DMS53 treated with DMSO at 0.1 percent for 48 hours (cell line): Measurements from ENCODE around the gene LRMDA.

Experiments used
- DNase-seq: peaks from one replicate; lab custom pipeline; 2025; ENCODE audit not compliant: unreplicated experiment; lab: John Stamatoyannopoulos, UW

LRMDA gene

DNA sequence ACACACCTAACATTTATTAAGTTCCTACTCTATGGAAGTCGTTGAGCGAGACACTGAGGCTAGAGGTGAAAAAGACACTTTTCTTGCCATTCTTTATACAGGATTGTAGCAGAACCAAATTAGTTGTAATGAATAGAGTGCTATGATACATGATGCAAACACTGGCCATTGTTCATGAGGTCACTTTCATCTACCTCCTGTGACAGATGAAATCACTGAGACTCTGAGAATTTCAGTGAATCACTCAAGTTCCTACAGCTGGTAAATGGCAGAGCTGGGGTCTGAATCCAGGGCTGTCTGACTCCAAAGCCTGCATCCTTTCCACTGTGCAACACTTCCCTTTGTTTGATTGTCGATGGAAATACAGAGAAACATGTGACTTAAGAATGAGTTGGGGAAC lies 657.6 kb downstream of the LRMDA start:
- no peak for DNase-seq

DNA sequence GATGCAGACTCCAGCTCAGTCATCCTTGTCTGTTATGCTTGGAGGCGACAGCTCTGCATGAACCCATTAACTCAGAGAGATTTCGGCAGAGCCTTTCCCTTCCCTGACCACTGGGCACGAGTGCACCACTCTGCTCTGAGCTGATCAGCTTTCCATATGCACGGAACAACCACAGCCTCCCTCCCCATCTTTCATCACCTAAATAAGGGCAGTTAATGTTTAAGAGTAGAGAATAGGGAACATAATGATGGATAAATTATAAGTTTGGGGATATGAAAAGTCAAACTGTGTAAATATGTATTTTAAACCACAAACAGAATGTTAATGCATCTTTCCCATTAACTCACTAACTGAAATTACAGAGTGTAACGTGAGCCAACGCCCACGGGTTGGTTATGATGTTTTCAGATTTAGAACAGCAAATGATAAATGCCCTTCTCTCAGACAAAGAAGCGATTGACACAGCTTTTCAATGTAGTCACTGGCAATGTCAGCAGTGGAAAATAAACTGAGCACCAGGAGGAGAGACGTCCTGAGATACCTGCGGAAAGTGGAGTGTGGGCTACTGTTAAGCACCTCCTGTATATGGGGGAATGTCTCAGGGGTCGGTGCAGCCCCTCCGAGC lies 658.2 kb downstream of the LRMDA start:
- DNase-seq, result no peak

DNA sequence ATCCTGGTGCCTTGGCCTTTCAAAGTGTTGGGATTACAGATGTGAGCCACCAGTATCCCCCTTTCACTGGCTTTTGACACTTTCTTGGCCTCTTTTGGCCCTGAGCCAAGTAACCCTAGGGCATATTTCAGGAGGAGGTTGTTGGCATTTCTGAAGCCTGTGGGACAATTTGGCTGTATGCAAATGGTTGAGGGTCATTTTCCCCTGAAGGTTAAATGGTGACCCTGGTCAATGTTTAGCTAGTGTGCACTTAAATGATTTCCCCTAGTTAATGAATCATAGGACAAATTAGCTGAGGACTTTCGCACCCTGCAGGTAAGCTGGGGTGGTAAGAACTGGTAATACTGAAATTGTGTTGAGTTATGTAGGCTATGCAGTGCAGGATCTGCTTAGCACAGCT lies 660.5 kb downstream of the LRMDA start:
- DNase-seq, result no peak

DNA sequence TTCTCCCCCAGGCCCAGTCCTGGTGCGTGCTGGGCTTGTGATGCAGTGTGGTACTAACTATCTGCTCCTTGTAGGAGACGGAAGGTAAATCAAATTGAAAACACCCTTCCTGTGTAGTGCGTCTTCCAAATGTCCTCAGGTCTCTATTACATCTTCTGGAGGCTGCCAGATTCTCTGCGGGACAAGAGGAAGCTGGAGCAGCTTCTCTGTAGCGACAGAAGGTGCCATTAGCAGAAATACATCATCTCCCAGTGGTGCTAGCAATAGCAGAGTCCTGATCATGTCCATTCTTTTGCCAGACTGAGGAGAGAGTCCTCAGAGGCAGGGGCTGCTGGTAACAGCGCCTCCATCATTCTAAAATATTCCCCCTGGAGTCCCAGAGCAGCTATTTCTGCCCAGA lies 675.2 kb downstream of the LRMDA start:
- DNase-seq, result no peak

DNA sequence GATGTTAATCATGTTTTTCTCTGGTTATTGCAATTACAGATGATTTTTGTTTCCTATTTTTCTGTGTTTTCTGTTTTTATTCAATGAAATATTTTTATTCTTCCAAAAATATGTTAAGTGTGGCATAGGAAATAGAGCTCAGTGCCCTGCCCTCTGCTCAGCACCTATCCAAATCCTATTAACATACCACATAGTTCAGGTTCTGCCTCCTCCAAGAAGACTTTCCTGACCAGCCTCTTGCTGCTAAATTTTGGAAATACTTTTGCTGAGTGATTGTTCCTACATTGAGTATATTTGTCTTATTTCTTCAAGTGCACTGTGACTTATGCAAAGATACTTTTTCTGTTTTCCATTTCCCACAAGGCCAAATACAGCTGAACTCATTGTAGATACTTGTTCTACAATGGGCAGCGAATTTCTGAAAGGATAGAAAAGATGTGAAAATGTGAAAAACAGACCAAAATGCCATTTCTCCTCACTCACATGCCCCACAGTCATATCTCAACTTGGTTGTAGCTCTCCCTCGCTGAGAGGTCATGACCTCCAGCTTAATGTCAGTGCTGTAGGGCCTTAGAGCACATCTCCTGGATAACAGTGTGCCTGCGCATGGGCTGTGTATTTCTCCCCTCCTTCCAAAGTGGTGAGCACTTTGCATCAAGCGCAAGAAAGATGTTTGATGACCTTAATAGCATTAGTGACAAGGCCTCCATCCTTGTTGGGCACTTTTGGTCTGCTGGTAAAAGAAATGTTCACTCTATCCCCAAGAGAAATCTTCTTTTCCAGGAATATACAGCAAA lies 677.3 kb downstream of the LRMDA start:
- DNase-seq, result no peak

DNA sequence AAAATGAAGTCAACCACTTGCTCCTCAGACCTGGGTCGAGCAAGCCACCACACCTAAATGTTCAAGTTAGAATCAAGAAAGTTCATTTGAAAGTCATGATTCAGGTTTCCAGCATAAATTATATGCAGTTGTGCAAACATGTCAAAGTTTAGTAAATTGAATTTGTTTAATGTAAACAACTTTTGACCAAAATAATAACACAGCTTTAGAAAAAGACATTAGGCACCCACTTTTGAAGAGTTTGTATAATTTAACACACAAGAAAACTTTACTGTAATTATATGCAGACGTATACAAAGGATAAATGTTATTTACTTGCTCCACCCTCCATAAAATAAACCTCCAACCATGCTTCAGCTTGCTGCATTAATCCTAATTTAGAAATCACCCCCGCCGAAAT lies 680.0 kb downstream of the LRMDA start:
- no peak for DNase-seq

DNA sequence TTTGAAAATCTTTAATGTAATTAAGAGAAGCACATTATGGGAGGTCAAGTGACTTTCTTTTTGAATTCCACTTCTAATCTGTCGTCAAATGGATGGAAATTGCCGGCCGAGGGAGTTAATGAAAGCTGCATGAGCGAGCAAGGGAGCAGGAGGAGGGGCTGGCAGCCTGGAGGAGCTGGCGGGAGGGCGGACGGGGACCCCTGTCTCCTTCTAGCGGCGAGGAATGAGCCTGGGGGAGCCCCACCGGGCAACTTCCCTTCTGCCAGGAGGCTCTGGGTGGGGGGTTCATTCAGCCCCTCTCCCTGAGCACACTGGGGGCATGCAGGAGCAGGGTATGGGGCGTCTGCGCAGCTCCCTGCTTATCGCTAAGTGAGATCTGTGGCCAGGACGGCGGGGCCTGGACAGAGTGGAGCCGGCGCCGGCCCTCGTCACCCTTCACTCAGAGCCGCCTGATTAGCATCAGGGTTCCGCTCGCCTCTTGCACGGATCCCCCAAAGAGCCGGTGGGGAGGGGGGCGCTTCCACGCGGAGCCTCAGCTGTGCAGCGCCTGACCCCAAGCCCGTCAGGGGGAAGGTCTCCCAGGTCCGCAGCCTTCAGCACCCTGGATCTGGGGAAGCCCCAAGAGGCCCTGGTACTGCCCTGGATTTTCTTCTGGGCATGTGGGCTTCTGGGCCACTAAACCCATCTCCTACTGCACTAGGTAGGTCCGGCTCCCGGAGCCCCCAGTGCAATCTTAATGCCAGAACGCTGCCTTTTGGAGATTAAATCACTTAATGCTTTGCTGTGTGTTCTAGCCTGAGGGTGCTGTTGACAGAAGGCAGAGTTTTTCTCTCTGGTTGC lies 680.8 kb downstream of the LRMDA start:
- DNase-seq, result peak; percentile 25

DNA sequence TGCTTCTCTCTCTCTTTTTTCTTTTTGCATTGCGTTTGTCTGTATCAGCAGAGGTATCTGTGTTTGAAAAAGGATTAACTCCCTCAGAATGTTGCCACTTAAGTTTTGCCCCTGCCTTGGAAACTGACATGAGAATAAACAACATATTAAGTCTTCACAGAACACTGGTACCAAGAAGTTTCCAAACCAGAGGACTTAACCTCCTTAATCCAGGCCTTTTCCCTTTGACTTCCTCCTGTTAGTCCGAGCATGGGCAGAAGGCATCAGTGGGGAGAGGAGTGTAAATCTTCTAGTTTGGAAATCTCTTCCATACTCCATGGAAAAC lies 681.4 kb downstream of the LRMDA start:
- DNase-seq, result peak; percentile 33

DNA sequence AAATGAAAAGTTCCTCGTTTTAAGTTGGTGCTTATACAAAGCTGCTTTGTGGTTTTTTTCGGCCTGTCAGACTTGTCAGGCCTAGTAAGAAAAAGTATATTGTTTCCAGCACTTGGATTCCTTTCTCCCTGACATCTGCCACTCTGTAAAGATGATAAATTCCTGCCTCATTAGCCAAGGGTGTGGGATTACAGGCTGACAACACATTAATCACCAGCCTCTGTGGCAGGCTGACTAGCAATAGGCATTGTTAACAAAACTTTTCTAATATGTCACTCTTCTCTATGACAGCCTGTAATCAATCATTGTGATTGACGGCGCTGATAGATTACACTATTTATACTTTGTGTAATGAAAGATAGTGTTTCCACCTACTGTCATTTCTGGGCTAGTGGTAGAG lies 682.5 kb downstream of the LRMDA start:
- DNase-seq, result peak; percentile 44

DNA sequence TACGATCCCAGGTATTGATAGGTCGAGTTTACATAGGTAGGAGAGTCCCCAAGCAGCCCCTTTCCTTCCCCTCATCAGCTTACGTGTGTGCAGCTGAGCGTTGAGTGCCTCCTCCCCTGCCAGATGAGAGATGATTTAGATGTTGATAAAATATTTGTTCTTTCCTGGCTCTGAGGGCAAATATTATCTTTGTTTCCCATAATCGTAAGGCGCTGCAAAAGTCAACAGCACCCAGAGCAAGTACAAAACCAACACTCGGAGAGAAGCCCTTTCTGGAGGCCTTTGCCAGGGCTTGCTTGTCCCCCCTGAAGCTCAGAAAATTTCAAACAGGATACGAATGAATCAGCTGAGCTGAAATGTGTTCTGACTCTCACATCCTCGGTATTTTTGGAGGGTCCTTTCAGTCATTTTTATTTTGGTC lies 683.2 kb downstream of the LRMDA start:
- DNase-seq, result peak; percentile 79

DNA sequence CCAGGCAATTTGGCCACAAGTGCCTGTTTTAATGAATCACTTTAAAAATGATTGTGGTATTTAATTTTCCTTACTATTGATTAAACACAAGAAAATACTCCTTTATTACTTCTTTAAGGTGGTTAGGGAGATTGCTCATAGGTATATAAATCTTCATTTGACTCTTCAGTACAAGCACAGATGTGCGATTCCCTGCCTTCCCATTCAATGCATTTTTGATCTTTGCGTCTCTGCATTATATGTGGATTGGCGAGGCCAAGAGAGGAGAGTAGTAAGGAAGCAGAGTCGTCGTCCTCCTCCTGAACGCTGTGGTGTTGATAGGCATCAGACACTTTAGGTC lies 683.7 kb downstream of the LRMDA start:
- DNase-seq, result peak; percentile 38

DNA sequence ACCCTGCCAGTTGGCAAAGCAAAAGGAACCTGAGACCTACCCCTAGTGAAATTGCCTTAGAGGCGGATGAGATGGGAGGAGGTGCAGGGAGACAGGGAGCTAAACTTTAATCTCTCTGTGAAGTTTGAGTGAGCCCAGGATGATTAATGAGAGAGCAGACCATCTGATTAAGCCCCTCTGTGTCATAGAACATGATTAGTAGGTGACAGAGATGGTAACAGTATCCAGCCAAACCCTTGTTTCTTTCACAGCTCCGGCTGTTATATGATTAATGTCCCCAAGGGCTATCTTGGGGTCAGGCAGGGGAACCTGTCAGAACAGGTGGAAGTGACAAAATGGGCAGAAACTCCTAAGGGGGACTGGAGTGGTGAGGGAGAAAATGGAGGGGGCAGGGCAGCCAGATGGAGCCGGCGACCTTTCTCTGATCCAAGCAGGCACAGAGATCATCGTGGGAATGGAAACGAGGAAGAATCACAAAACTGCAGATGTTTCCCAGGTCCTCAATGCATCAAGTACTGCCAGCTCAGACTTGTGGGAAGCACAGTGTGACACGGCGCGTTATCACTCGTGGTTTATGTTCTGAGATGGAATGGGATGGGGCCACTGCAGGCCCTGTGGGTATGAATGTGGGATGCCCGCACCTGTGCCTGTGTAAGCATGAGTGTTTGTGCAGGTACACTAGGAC lies 684.2 kb downstream of the LRMDA start:
- peak; percentile 66 for DNase-seq

DNA sequence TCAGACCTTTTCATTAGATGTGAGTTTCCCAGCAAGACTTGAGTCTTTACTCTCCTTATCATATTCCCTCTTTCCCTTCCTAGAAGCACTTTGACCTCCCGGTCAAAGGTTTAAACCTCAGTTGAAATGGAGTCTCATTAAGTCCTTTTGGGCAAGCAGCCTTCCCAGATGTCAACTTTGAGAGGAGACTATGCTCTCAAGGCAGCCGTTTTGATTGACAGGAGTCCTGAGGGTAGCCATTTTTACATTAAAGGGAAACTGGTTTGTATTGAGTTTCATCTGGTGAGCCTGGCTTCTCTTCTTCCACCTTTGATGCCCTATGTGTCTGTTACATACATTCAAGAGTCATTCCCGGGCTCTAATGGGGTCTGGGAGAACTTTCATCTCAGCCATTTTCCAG lies 685.1 kb downstream of the LRMDA start:
- no peak for DNase-seq

DNA sequence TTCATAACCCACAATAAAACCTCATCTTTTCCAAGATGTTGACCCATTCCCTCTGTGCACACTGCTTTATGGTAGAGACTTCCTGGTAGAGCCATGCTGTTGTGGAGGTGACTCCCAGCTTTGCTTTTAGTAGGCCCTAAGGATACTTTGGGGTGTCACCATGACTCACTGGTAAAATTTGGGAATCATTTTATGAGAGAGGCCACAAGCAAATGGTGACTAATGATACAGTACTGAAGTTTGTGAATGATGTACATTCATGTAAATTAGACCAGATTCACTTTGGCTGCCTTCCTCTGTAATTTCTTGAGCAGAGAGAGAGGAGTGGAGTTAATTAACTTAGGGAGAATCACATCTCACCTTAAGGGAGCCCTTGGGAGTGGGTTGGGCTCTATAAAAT lies 686.5 kb downstream of the LRMDA start:
- no peak for DNase-seq

DNA sequence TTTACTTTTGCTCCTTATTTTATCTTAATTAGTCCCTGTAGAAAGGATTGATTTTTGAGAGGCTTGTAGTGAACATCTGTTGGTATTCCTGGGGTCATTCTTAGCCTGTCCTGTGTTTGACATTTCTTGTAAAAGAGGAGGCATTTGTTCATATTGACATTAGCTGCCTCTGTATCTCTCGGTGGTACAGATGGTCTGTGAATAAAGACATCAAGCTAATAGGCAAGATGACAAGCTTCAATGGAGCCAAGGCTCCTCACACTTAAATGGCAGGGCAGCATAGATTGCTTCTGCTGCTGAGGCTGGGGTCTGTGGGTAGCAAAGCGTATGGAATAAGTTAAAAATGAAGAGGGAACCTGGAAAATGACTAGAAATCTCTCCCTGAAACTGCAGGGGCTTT lies 687.6 kb downstream of the LRMDA start:
- DNase-seq, result no peak

DNA sequence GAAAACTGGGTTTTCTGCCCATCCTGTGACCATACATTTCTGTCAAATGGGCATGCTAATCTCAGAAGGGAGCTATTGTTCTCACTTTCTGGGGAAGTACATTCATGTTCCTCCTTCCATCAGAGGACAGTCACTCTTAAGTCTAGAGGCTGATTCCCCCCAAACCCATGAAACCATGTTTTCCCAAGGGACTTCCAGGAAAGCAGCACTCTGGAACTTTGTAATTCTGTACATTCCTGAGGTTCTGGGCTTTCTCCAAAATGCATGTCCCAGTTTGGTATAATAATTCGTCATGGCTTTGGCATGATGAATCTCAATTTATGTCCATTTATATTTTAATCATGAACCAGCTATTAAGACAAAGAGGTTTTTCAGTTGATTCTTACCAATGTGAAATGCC lies 688.1 kb downstream of the LRMDA start:
- DNase-seq, result no peak

DNA sequence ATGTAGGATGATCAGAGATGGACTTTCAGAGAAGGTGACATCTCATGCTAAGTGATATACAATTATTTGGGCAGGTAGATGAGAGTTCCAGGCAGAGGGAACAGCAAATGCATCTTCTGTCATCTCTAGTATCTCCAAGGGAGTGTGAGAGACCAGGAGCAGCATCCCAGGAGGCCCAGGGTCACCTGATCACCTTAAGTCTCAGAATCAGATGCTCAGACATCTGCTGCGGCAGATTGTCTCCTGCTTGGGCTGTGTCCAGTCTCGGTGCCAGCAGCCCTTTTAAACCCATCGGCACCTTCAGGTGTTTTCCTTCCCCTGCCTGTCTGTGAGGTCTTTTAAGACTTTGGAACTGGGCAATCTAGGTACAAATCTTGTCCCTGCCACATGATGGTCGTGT lies 690.6 kb downstream of the LRMDA start:
- no peak for DNase-seq

DNA sequence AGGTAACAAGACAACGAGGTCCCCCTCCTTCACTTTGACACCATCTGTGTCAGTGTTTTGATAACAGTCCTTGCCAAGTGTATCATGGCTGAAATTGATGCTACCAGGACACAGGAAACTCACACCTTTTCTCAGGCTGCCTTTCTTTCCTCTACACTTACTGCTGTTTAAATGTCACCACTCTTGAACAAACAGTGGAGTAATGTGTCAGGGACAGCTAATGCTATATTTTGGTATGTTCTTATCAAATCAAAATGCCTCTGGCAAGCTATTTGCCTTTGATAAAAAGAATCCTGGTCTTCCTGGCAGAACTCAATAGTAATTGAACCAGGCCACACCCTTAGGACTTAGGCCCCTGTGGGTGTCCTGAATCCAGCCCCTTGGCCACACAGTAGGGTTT lies 692.9 kb downstream of the LRMDA start:
- no peak for DNase-seq

DNA sequence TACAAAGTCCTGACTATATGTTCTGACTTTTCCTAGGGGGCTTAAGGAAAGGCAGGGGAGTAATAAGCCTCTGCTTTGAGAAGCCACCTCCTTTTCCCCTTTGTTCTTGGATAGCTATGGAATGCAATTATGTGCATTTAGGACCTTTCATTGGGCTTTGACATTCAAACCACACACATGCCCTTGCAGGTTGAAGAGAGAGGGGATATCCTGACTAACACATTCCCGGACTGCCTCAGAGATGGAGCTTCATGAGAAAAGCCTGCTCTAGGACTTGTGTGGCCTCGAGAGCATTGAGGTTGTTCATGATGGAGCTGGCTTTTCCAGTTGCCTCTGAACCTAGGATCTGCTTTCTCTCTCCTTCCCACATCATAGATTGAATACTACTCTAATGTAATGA lies 694.5 kb downstream of the LRMDA start:
- DNase-seq, result no peak

DNA sequence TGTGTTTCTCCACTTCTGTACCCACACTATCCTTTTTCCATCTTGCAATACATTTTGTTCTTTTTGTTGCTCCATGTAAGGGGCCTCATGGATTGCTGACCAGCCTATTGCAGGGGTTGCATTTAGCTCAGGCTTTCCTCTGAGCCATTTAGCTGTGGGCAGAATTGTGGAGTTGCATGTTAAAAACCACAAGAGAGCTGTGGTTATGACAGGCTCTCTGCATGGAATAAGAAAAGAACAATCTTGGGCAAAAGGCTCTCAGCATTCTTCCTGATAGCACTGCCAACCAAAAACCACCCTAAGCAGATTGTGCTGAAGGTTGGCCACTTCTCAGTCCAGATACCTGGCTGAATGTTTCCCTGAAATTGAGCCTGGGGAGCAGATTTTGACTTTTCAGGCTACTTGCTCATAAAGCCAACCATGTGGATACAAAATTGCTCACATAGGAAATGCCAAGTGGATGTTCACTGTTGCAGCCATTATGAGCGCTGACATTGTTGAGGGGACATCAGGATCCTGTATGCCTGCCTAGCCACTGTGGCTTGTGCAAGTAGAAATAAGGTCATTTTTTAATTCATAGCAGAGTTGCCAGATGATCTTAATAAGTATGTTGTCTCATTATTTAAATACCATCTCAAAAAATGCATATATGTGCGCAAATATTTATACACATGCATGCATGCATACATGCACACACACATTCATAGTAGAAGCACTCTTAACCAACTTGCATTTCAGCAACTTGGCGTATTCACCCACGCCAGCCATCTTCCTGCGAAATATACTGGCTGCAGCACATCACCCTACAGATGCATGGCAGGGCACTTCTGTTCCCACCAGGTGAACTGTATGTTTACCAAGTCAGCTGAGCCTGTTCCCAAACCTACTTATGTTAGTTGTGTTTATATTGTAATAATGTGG lies 695.4 kb downstream of the LRMDA start:
- no peak for DNase-seq
